Nephron progenitor cell (in vitro differentiated cells): Measurements from ENCODE around the gene UQCRC1.

Experiments used
- DNase-seq: peaks from one replicate; pipeline ENCODE4 v3.0.0; 2021
- H3K27ac Mint-ChIP-seq: 2 replicates; pipeline ENCODE4 v1.8.0; 2021; ENCODE audit warnings: mild to moderate bottlenecking, moderate library complexity, mixed read lengths
- H3K27me3 Mint-ChIP-seq: 2 replicates; pipeline ENCODE4 v1.8.0; 2021; ENCODE audit warnings: mild to moderate bottlenecking, low read depth, mixed read lengths; ENCODE audit not compliant: poor library complexity
- H3K36me3 Mint-ChIP-seq: 2 replicates; pipeline ENCODE4 v1.8.0; 2021; ENCODE audit warnings: low read depth, mixed read lengths
- H3K4me1 Mint-ChIP-seq: 2 replicates; pipeline ENCODE4 v1.8.0; 2021; ENCODE audit warnings: mixed read lengths
- H3K4me3 Mint-ChIP-seq: 2 replicates; pipeline ENCODE4 v1.8.0; 2021; ENCODE audit warnings: mild to moderate bottlenecking, moderate library complexity, mixed read lengths
- H3K9me3 Mint-ChIP-seq: 2 replicates; pipeline ENCODE4 v1.8.0; 2021; ENCODE audit warnings: mild to moderate bottlenecking, moderate library complexity, mixed read lengths
- TF ChIP-seq, protein P1 (sequence below): fragments of 200-600 bp; sonication (generic); IDR thresholded peaks from 2 replicates; pipeline ENCODE4 v1.5.0; 2021; ENCODE audit warnings: antibody characterized with exemption

Gene UQCRC1

DNA sequence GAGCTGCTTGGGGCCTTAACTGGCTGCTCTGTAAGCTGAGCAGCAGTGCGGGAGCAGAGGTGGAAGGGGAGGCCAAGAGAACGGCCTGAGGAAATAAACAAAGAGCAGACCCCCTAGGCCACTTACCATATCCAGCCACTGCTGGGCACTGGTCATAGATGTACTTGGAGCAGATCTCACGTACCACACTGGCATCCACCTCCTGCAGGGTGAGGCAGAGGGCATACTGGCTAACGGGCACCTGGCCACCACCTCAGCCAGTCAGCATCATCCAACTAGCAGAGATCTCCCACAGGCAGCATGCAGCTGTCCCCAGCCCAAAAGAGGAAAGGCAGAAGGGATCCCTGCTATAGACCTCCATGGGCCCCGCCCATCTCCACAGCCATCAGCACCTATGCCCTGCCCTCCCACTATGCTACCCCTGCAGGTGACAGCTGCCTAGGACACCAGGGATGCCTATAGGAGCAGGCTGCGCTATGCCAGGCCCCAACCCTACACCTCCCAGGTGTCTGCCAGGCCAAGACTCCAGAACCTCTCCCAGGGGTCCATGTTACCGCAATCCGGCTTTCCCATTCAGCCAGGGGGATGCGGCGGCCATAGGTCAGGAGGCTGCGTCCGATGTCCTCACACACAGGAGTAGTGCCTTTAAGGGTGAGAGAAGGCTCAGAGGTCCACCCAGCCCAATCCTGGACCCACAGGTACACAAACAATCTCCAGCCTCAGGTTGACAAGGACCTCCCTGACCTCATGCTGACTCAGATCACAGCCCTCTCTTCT lies 9.7 kb downstream of the UQCRC1 start:
- Mint-ChIP-seq H3K4me1 (peaks cover 31% of the 10 kb centered on the region), H3K9me3 (no peaks in the 10 kb centered on the region), H3K27ac (no peak overlapping the region), H3K4me3 (no peak overlapping the region), H3K36me3 (peaks cover 46% of the 10 kb centered on the region), H3K27me3 (no peaks in the 10 kb centered on the region)
- DNase-seq: no peak
- TF ChIP-seq, protein P1, sequence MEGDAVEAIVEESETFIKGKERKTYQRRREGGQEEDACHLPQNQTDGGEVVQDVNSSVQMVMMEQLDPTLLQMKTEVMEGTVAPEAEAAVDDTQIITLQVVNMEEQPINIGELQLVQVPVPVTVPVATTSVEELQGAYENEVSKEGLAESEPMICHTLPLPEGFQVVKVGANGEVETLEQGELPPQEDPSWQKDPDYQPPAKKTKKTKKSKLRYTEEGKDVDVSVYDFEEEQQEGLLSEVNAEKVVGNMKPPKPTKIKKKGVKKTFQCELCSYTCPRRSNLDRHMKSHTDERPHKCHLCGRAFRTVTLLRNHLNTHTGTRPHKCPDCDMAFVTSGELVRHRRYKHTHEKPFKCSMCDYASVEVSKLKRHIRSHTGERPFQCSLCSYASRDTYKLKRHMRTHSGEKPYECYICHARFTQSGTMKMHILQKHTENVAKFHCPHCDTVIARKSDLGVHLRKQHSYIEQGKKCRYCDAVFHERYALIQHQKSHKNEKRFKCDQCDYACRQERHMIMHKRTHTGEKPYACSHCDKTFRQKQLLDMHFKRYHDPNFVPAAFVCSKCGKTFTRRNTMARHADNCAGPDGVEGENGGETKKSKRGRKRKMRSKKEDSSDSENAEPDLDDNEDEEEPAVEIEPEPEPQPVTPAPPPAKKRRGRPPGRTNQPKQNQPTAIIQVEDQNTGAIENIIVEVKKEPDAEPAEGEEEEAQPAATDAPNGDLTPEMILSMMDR: no peak

DNA sequence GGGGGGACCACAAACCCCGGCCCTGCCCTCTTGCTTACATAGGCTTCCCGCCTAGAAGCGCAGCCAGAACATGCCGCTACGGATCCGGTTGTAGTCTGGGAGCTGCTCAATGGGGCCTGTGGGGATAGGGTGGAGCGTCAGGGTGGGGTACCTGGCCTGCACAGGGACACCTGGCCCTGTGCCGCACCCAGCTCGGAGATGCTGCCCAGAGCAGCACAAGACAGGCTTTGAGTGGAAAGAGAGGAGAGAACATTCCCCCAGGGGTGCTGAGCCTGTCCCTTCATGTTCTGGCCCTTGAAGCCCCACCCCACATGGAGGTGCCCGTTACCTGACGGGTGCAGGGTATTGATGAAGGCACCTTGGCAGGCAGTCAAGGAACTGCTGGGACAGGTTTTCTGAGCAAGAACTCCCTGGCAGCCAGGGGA lies 10.4 kb downstream of the UQCRC1 start:
- no peak for DNase-seq
- Mint-ChIP-seq H3K4me1 (peaks cover 35% of the 10 kb centered on the region), H3K27ac (peak overlapping the region; percentile 82), H3K9me3 (no peaks in the 10 kb centered on the region), H3K36me3 (peaks cover 40% of the 10 kb centered on the region), H3K27me3 (no peaks in the 10 kb centered on the region), H3K4me3 (no peak overlapping the region)
- TF ChIP-seq, protein P1: no peak

DNA sequence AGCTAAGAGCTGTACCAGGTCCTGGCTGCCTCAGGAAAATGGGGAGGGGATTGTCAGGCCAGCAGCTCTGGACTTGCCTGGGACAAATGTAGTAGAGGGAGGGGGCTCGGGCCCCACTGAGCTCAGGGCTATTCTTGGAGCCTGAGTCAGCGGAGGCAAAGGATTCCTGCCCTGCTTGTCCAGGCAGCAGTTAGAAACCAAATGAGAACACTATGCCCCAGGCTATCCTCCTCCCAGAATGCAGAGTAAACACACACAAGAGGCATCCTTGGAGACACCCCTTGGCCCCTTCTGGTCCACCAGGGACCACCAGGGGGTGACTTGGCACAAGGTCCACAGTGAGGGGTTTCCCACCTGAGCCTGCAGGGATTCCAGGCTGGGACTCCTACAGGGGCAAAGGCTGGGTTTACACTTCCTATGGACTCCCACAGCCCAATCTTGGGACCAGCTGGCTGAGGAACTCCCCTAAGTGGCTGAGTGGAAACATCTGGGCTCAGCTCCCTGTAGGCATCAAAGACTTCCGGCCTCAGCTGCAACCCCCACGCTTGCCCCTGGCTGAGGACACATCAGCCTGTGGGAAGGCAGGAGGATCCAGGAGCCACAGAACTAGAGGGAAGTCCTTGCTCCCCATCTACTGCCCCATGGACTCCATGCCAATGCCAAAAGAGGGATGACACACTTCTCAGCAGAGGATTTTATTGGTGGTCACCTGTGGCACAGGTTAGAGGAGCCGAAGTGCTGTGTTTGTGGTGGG lies 10.9 kb downstream of the UQCRC1 start:
- TF ChIP-seq, protein P1: no peak
- Mint-ChIP-seq H3K27me3 (no peaks in the 10 kb centered on the region), H3K27ac (peak overlapping the region; percentile 82), H3K9me3 (no peaks in the 10 kb centered on the region), H3K4me3 (no peak overlapping the region), H3K36me3 (peaks cover 35% of the 10 kb centered on the region), H3K4me1 (peaks cover 36% of the 10 kb centered on the region)
- DNase-seq: no peak

DNA sequence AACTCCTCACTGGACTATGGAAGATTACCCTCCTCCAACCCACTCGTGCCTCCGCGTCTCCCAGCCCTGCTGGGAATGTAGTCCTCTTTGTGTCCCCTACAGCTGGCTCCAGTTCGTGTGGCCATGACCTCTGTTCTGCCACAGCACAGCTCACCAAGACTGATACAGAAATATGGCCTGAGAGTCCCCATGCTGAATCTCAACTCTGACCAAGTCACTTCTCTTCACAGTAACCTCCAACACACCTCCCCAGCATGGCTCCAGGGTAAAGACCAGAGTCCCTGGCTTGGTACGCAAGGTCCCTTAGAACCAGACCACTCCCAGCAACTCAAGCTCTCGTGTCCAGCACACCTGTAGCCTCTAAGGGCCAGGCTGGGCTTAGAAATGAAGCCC lies 12.0 kb downstream of the UQCRC1 start:
- Mint-ChIP-seq H3K27ac (peak overlapping the region; percentile 90), H3K4me1 (peaks cover 41% of the 10 kb centered on the region), H3K36me3 (peaks cover 27% of the 10 kb centered on the region), H3K9me3 (no peaks in the 10 kb centered on the region), H3K4me3 (no peak overlapping the region), H3K27me3 (no peaks in the 10 kb centered on the region)
- no peak for DNase-seq
- TF ChIP-seq, protein P1: no peak

DNA sequence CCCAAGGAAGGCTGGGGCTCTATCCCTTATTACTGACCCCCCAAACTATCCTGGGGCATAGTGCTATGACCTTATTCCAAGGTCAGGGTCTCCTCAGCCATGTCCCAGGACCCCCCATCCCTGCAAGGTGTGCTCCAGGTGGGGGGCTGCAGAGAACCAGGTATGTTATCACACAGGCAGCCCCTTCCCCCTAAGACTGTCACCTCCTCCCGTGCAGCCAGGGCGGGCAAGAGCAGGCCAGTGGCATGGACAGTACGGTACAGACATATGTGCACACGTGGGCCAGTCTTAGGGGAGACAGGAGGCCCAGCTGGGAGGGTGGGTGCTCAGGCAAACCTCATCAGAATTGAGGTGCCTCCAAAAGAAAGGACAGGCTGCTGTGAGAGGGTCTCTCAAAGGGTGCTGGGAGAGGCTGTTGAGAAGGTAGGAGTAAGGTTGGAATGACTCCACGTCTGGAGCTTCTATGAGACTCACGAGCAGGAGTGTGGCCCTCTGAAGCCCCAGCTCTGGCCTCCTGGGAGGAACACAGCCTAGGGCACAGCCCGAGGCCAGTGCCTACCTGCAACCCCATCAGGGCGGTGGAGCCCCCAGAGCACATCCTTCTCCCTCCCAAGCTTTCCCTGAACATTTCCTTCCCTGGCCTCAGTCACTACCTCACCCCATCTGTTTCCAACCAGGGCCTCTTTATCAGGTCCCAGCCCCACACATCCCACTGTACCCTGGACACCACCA lies 12.6 kb downstream of the UQCRC1 start:
- H3K36me3 Mint-ChIP-seq: peaks cover 23% of the 10 kb centered on the region
- H3K9me3 Mint-ChIP-seq: no peaks in the 10 kb centered on the region
- TF ChIP-seq, protein P1: no peak
- H3K27ac Mint-ChIP-seq: peak overlapping the region; percentile 90
- peaks cover 41% of the 10 kb centered on the region for H3K4me1 Mint-ChIP-seq
- no peaks in the 10 kb centered on the region for H3K27me3 Mint-ChIP-seq
- DNase-seq: no peak
- no peak overlapping the region for H3K4me3 Mint-ChIP-seq
